SKM-1 treated with dmso at 0.1 percent for 144 hours (cell line): ENCODE measurements around the gene ATAD3C.
"Not testable (repeated sequence)": the region's sequence is repeated elsewhere in the genome, so short reads cannot be mapped to it uniquely, and the experiment has no call there.

Experiments
- DNase-seq: peaks from one replicate; lab custom pipeline; 2025; ENCODE audit not compliant: unreplicated experiment; lab: John Stamatoyannopoulos, UW

ATAD3C gene

DNA sequence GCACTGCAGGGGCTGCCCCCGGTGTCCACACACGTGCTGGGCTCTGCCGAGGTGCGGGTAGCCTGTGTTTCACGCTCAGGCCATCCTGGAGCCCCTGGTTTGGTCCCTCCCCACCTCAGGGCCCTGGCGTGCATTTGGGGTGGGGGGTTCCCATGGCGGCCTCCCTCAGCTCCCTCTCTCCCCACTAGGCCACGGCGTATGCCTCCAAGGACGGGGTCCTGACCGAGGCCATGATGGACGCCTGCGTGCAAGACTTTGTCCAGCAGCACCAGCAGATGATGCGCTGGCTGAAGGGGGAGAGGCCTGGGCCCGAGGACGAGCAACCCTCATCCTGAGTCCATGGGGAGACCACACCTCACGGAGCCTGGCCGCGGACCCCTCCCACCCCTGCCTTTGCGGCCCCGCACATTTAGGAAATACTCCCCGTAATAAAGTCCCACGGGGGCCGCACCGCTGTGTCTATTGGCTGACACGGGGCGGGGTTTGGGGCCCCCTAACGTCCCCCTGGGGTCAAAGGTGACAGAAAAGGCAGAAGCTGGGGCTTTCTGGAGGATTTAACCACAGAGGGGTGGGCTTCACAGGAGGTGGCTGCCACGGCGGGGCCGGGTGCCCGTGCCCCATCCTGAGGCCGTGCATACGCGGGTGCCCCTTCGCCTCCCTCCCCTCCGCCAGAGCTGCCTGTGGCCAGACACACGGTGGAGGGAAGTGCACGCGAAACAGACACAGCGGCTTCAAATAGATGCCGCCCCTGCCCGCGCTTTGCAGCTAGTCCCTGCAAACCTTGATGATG is 18.9 kb downstream of the ATAD3C start:
- not testable (repeated sequence) for DNase-seq

DNA sequence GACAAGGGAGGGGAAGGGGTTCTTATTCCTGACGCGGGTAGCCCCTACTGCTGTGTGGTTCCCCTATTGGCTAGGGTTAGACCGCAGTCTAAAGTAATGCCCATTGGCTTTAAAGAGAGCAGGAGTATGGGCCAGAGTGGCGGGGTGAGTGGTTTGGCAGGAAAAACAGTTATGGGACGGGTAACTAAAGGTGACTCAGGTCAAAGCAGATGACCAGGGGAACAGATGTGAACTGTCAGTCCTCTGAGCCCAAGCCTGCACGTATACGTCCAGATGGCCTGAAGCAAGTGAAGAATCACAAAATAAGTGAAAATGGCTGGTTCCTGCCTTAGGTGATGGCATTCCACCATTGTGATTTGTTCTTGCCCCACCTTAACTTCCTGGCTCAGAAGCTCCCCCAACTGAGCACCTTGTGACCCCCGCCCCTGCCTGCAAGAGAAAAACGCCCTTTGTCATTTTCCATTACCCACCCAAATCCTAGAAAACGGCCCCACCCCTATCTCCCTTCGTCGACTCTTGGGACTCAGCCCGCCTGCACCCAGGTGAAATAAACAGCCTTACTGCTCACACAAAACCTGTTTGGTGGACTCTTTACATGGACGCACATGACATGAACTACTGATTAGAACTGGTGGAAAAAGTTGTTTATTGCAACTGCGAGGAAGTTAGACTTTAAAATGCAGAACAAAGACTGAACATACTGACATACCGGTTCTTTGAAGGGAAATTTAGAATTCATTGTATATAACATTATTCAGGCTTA is 21.3 kb downstream of the ATAD3C start:
- peak; percentile 9 for DNase-seq

GRCh38 chr1:1471389-1472052 is 22.0 kb downstream of the ATAD3C start, which contains the start of gene ATAD3B:
TSS of gene ATAD3B (plus strand) at chr1:1471765. CDS start at chr1:1471885, 120 bp downstream.
- peak; percentile 86 for DNase-seq

- not testable (repeated sequence) for DNase-seq
Measured at GRCh38 chr1:1472053-1472876, 22.8 kb downstream of the ATAD3C start.

DNA sequence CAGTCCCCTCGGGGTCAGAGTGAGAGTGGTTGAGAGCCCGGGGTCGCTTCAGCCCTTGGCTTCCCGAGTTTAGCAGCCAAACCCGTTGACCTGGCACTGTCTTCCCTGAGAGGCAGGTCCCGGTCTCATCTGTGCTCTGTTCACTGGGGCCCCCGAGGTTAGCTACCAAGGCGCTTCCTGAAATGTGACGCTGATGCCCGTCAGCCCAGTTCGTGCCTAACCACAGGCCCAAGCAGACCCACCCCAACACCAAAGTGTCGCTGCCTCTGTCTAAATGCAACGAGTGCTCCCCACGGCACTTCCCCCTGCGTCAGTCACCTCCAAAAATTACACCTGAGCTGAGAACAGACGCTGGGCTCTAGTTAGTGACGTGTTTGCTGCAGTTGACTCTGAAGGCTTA is 26.5 kb downstream of the ATAD3C start:
- not testable (repeated sequence) for DNase-seq

DNA sequence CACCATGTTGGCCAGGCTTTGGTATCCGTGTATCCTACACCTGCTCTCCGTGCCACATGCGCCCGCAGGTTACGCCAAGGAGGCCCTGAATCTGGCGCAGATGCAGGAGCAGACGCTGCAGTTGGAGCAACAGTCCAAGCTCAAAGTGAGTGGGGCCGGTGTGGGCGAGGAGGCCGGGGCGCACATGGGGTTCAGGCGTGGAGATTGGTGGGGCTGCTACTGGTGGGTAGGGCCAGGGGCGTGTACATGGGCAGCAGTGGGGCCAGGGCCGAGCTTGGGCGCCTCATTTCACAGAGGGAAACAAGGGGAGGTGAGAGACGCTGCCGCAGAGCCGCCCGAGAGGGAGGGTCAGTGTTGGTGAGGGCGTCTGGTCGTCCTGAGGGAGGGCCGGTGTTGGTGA is 27.7 kb downstream of the ATAD3C start:
- no peak for DNase-seq

DNA sequence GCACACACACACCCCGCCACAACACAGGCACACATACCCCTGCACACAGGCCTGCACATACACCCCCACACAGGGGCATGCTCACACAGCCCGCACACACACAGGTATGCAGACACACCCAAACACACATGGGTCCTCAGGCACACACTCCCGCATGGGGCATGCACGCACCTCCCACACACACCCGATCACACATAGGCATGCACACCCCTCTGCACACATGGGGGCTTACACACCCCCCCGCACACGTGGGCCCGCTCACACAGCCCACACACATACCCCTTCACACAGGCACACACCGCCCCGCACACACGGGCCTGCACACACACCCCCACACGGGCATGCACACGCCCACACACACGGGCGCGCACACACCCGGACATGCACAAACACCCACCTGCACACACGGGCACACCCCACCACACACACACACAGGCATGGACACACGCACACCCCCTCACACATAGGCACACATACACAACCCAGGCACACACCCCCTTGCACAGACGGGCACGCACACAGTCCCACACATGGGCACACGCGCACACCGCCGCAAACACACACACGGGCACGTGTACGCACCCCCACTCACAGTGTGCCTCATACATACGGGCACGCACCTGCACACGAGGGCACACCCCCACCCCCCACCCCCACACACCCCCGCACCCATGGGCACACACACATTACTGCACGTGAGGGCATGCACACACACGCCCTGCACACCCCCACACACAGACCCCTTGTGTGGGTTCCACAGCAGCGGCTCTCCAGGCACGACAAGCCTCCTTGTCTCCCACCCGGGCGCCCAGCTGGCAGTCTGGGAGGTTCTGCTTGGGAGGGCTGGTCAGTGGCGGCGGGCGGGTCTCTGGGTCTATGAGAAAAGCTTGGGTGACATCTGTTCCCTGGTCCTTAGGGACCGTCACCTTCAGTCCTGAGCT is 30.3 kb downstream of the ATAD3C start:
- no peak for DNase-seq

DNA sequence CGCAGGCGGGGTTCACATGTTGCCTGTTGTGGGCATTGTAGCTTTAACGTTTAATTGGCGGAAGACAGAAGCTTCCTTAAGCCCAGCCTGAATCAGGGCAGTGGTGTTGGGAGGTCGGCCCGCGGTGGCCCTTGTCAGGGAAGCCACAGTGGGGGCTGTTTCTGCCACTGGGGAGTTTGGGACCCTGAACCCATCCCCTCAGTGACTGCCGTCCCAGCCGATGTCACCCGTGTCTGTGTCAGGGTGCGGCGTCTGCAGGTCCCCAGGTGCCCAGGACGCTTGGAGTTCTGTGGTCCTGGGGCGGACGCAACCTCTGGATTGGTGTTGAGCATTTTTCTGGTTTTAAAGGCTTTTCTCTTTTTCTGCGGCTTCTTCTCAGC is 31.0 kb downstream of the ATAD3C start:
- DNase-seq = not testable (repeated sequence)

GRCh38 chr1:1481811-1482210 is 32.3 kb downstream of the ATAD3C start:
- not testable (repeated sequence) for DNase-seq

- DNase-seq = no peak
Measured at GRCh38 chr1:1482856-1483255, 33.4 kb downstream of the ATAD3C start.

DNA sequence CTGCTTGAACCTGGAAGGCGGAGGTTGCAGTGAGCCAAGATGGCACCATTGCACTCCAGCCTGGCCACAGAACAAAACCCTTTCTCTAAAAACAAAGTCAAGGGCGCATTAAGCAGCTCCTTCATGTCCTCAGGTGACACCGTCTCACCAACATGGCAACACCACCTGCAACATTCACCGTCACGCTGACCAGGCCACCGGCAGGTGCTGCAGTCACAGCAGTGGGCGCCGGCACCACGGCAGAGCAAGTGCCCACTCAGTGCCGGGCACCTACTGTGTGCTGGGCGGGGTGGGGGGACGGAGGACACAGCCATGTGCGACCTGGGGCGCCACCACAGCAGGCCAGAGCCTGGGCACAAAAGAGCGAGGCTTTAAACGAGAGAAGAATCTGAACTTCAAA is 34.2 kb downstream of the ATAD3C start:
- DNase-seq = no peak

DNA sequence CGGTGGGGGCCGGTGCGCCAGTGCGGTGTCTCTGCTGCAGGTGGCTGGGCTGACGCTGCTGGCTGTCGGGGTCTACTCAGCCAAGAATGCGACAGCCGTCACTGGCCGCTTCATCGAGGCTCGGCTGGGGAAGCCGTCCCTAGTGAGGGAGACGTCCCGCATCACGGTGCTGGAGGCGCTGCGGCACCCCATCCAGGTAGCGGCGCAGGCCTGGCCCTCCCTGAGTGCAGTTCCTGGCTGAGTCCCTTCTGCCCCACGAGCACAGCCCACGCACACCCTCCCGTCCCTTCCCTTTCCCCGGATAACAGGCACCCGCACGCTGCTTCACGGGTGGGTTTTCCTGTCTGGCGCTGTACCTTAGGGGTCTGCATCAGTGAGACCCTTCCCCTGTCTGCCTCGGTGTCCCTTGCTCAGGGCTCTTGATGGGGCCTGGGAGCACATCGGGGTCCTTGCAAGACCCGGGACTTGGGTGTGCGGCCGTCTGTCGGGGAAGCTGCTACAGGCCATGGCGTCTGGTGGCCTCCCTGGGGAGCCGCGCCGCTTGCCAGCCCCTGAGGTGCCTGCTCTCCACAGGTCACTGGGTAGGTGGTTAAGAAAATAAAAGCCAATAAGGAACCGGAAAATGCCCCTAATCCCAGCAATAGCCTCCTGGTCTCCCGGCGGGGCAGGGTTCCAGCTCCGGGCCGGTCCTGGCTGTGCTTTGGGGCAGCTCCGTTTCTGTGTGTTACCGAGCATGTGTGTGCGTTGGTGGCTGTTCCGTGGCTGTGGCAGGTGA is 35.7 kb downstream of the ATAD3C start:
- DNase-seq = not testable (repeated sequence)

GRCh38 chr1:1485755-1486317 is 36.3 kb downstream of the ATAD3C start:
- DNase-seq = not testable (repeated sequence)

GRCh38 chr1:1487701-1488100 is 38.2 kb downstream of the ATAD3C start:
- DNase-seq = no peak

GRCh38 chr1:1489231-1489630 is 39.7 kb downstream of the ATAD3C start:
- DNase-seq = no peak

DNA sequence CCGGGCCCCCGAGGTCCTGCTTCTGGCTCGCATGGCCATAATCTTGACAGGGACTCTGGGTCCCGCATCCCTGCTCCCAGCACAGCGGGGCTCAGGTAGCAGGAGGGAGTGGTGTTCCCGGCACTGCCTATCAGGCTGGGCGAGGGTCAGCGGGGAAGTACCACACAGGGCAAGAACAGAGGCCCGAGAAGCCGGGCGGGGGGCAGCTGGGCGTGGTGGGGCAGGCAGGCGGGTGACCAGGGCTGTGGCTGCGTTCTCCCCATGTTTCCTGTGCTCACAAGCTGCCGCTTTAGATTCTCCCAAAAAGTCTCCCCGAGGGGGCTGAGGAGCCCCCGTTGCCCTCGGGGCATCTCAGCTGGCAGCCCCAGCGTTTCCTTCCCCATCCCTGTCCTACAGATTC is 40.4 kb downstream of the ATAD3C start:
- no peak for DNase-seq

DNA sequence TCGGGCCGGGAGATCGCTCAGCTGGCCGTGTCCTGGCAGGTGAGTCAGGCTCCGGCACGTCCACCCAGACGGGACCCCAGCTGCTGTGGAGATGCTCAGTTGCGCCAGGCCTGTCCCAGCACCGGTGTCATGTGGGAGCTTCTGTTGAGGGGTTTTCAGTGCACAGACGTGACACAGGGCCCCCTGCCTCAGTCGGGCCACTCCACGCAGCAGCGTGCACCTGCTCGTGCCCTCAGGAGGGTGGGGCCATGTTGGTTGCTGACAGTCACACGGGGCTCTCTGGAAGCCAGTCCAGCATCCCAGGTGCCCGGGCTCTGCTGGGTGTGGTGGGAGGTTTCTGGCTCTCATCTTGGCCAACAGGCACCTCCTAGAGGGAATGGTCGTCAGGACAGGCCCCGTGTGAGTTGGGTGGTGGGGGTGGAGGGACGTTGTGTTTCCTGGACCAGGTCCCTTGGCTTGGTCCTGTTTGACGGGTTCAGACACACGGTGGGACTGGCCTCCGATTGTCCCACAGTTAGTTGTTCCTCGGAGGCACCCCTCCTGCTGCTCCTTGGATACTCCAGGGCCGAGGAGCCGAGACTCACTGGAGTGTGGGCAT is 41.2 kb downstream of the ATAD3C start:
- DNase-seq = no peak

DNA sequence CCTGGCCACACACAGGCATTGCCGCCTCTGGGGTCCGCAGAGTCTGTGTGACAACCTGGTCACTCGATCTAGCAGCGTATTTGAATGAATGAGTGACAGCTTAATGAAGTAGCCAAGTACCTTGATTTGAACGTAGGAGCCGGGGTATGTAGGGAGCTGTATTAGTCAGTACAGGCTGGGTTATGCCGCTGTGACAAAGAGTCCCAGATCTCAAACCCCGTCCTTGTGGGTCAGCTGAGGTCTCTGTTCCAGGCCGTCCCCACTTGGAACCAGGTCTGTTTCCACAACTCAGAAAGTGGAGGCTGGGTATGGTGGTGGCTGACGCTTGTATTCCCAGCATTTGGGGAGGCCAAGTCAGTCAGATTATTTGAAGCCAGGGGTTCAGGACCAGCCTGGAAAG is 42.1 kb downstream of the ATAD3C start:
- no peak for DNase-seq
